ENCODE data around the gene FBLL1. TPM values are rescaled to one million over a fixed set of nuclear protein-coding genes. Genes with fewer than 3 reads are reported as not detected.
"Not testable (repeated sequence)": the region's sequence is repeated elsewhere in the genome, so short reads cannot be mapped to it uniquely, and the experiment has no call there.

The FBLL1 gene
- total RNA-seq, 2 donors from 2014 or later, result 0.37 TPM; not detected in 1

DNA sequence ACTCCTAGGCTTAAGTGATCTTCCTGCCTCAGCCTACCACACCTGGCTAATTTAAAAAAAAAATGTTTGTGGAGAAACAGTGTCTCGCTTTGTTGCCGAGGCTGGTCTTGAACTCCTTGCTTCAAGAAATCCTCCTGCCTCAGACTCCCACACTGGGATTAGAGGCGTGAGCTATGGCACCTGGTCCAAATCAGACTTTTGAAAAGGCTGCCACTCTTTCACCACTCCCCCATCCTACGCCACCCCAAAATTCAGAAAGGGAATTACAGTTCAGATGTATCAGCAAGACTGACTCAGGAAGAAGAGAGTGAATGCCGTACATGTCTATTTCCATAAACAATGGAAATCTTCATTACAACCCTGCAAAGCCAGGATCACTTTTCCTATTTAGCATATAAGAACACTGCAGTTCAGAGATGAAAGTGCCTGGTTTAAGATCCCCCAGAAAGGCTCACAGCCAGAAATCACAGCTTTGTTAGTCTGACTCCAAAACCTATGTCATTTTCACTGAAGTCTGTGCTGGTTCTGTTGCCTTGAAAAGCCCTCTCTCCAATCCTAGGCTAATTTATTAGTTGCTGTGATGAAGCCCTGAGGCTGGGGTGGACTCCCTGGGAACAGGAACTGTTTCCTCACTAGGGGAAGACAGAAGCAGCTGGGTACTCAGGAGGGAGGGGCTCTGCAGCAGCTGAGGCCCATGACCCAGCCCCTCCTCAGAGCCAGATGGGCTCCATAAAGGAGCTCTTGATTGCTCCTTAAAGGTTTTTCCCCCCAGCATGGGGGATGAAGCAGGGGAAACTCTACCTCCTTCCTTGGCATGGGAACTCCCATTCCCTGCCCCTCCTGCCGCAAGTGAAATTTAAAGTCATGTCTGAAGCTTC, 3.1 kb downstream of the FBLL1 start:
- no peak for DNase-seq (ENCODE audit: low spot score in 2 of 2)
- Mint-ChIP-seq H3K27ac (no peak overlapping the region), H3K9me3 (peaks cover 0 to 12% of the 10 kb centered on the region in 2 donors), H3K36me3 (peaks cover 14 to 16% of the 10 kb centered on the region in 2 donors)
- ATAC-seq, result no peak

GRCh38 chr5:168534351-168534750, 5.2 kb downstream of the FBLL1 start:
- not testable (repeated sequence) for H3K9me3 Mint-ChIP-seq; DNase-seq (ENCODE audit: low spot score in 2 of 2); ATAC-seq; H3K27ac Mint-ChIP-seq; H3K36me3 Mint-ChIP-seq

DNA sequence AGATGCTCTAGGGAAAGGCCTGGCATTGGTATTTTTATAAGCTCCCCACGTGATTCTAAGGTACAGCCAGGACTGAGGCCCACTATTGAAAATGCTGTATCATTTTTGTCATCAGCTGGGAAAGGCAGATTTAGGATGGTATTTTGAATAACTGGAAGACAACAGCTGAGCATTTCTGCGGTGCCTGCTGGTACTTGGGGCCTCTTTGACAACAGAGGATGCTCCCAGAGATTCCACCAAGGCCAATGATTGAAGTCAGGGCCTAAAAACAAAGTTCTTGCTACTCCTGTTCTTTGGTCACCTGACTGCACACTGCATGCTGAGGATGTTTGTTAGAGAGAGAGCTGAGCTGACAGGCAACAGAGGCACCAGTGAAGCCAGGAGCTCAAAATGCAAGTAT, 8.1 kb downstream of the FBLL1 start:
- ATAC-seq, result no peak
- peaks cover 0 to 5% of the 10 kb centered on the region in 2 donors for H3K9me3 Mint-ChIP-seq
- H3K36me3 Mint-ChIP-seq, result no peaks in the 10 kb centered on the region
- no peak overlapping the region for H3K27ac Mint-ChIP-seq
- no peak for DNase-seq (ENCODE audit: low spot score in 2 of 2)

DNA sequence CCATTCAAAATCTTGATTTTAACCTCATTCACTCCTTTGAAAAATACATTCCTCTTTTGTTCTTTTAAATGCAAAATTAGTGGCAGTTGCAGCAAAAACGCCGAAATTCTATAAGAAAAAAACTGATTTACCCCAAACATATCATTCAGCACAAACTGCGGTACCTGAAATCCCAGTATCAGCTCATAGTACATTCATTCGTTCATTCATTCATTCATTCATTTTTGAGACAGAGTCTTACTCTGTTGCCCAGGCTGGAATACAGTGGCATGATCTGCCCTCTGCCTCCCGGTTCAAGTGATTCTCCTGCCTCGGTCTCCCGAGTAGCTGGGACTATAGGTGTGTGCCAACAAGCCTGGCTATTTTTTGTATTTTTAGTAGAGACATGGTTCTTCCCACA, 20.4 kb downstream of the FBLL1 start:
- no peak for ATAC-seq
- no peak for DNase-seq (ENCODE audit: low spot score in 2 of 2)
- Mint-ChIP-seq H3K9me3 (peaks cover 0 to 4% of the 10 kb centered on the region in 2 donors), H3K27ac (no peak overlapping the region), H3K36me3 (peaks cover 21 to 52% of the 10 kb centered on the region in 2 donors)

DNA sequence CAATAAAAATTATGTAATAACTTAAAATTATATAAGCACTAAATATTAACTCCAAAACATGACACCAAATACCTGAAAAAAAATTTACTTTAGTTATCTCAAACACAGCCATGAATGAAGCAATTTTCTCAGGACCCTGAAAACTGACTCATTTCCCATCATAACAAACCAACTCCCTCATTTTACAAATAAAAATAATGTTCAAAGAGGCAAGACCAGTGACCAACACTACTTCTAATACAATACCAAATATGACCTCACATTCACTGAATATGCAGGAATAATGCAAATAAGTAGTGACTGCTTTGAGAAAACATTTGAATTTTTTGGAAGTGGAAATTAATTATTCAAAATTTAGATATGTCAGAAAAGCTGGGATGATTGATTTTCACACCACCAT, 21.6 kb downstream of the FBLL1 start:
- DNase-seq (ENCODE audit: low spot score in 2 of 2) (no peak), ATAC-seq (no peak)
- Mint-ChIP-seq H3K27ac (no peak overlapping the region), H3K9me3 (no peaks in the 10 kb centered on the region), H3K36me3 (peaks cover 21 to 55% of the 10 kb centered on the region in 2 donors)

DNA sequence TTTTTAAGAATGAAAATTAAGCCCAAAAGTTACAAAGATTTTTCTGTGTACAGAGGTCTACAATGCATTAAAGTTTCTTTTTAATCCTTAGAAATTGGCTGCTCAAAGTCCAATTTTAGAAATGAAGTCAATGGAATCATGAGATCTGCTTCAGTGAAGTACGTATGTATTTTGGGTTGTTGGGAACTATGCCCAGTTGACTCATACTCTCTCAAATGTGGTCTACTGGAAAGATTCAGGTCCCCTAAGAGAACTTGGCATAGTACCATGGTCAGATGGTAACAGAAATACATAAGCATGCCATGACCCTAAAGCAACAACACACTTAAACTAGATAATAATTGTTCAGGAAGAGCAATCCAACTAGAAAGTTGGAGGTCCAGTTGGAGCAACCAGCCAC, 23.0 kb downstream of the FBLL1 start:
- no peaks in the 10 kb centered on the region for H3K9me3 Mint-ChIP-seq
- no peak for ATAC-seq
- peaks cover 25 to 67% of the 10 kb centered on the region in 2 donors for H3K36me3 Mint-ChIP-seq
- H3K27ac Mint-ChIP-seq, result no peak overlapping the region
- DNase-seq (ENCODE audit: low spot score in 2 of 2), result no peak

- no peak overlapping the region for H3K27ac Mint-ChIP-seq
- ATAC-seq, result no peak
- peaks cover 19 to 63% of the 10 kb centered on the region in 2 donors for H3K36me3 Mint-ChIP-seq
- no peak for DNase-seq (ENCODE audit: low spot score in 2 of 2)
- H3K9me3 Mint-ChIP-seq, result no peaks in the 10 kb centered on the region
Observed at GRCh38 chr5:168553377-168554130, 24.4 kb downstream of the FBLL1 start.

- ATAC-seq, result no peak
Observed at GRCh38 chr5:168557389-168557788, 28.3 kb downstream of the FBLL1 start.

DNA sequence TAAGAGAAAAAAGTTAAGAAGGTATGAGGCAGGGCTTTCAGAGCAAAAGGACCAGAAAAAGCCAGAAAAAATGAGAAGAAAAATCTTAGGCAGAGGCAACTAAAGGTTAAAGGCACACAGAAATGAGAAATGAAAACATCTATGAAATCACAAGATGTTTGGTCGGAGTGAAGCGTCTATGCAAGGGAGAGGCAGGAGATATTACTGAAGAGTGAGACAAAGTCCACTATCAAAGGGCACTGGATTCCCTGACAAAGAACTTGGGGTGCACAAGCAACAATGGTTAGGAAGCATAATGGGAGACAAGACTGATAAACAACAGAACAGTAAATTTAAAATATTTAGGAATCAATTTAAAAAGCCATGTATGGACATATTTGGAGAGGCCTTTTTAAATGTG, 33.2 kb downstream of the FBLL1 start:
- Mint-ChIP-seq H3K36me3 (peaks cover 11 to 29% of the 10 kb centered on the region in 2 donors), H3K9me3 (no peaks in the 10 kb centered on the region), H3K27ac (no peak overlapping the region)
- DNase-seq (ENCODE audit: low spot score in 2 of 2) (no peak), ATAC-seq (no peak)

More at GRCh38 chr5:168557389-168557788, 28.3 kb downstream of the FBLL1 start:
- DNase-seq (ENCODE audit: low spot score in 2 of 2), result no peak
- Mint-ChIP-seq H3K9me3 (no peaks in the 10 kb centered on the region), H3K27ac (no peak overlapping the region), H3K36me3 (peaks cover 25 to 57% of the 10 kb centered on the region in 2 donors)

DNA sequence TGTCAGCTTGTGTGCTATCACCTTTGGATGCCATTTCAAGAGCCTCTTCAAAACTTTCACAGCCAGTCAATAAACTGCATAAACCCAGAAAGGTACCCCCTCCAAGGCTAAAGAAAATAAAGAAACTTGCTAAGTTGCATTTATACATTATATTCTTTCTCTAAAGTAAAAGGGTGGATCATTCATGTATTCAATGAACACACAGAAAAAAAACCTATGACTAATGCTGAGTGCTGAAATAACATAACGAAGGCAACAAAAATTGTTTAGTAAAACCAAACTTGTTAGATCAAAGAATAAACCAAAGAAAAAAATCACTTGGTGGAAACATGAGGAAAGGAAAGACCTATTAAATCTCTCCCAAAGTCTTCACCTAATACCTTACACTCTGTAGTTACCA, 34.9 kb downstream of the FBLL1 start:
- no peak for DNase-seq (ENCODE audit: low spot score in 2 of 2)
- H3K27ac Mint-ChIP-seq, result no peak overlapping the region
- H3K36me3 Mint-ChIP-seq, result peaks cover 15 to 36% of the 10 kb centered on the region in 2 donors
- ATAC-seq, result no peak
- H3K9me3 Mint-ChIP-seq, result no peaks in the 10 kb centered on the region

DNA sequence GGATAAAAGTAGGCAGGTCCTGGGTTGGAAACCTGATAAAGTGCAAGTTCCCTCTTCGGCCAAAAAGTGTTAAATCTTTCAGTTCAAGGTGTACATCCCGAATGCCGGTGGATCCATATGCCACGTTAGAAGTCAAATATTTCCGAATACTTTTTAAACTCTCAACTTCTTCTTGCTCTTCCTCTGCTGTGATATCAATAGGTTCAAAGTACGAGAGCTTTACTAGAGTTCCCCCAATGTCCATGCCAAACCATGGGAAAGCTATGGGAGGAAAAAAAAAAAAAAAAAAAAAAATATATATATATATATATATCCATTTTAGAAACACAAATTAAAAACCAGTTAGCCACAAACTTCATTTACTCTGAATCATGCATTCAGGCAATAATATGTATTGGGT, 39.6 kb downstream of the FBLL1 start:
- ATAC-seq (no peak), DNase-seq (ENCODE audit: low spot score in 2 of 2) (no peak)
- Mint-ChIP-seq H3K27ac (no peak overlapping the region), H3K9me3 (no peaks in the 10 kb centered on the region), H3K36me3 (peaks cover 4 to 27% of the 10 kb centered on the region in 2 donors)

GRCh38 chr5:168570490-168571328, 41.6 kb downstream of the FBLL1 start:
- no peak for ATAC-seq
- Mint-ChIP-seq H3K36me3 (peaks cover 4 to 36% of the 10 kb centered on the region in 2 donors), H3K27ac (no peak overlapping the region), H3K9me3 (no peaks in the 10 kb centered on the region)
- DNase-seq (ENCODE audit: low spot score in 2 of 2), result no peak

GRCh38 chr5:168573663-168574062, 44.6 kb downstream of the FBLL1 start:
- DNase-seq (ENCODE audit: low spot score in 2 of 2); H3K27ac Mint-ChIP-seq; H3K9me3 Mint-ChIP-seq; ATAC-seq: not testable (repeated sequence)
- peaks cover 13 to 34% of the 10 kb centered on the region in 2 donors for H3K36me3 Mint-ChIP-seq

DNA sequence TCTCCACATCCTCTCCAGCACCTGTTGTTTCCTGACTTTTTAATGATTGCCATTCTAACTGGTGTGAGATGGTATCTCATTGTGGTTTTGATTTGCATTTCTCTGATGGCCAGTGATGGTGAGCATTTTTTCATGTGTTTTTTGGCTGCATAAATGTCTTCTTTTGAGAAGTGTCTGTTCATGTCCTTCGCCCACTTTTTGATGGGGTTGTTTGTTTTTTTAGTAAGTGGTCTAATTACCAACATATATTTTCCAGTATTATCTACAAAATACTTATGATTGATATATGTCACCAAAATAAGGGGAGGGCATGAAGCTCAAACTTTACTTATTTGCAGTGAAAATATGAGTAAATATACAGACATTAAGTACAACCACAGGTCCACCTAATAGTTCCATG, 45.1 kb downstream of the FBLL1 start:
- not testable (repeated sequence) for DNase-seq (ENCODE audit: low spot score in 2 of 2); ATAC-seq; H3K27ac Mint-ChIP-seq; H3K9me3 Mint-ChIP-seq
- peaks cover 14 to 36% of the 10 kb centered on the region in 2 donors for H3K36me3 Mint-ChIP-seq

DNA sequence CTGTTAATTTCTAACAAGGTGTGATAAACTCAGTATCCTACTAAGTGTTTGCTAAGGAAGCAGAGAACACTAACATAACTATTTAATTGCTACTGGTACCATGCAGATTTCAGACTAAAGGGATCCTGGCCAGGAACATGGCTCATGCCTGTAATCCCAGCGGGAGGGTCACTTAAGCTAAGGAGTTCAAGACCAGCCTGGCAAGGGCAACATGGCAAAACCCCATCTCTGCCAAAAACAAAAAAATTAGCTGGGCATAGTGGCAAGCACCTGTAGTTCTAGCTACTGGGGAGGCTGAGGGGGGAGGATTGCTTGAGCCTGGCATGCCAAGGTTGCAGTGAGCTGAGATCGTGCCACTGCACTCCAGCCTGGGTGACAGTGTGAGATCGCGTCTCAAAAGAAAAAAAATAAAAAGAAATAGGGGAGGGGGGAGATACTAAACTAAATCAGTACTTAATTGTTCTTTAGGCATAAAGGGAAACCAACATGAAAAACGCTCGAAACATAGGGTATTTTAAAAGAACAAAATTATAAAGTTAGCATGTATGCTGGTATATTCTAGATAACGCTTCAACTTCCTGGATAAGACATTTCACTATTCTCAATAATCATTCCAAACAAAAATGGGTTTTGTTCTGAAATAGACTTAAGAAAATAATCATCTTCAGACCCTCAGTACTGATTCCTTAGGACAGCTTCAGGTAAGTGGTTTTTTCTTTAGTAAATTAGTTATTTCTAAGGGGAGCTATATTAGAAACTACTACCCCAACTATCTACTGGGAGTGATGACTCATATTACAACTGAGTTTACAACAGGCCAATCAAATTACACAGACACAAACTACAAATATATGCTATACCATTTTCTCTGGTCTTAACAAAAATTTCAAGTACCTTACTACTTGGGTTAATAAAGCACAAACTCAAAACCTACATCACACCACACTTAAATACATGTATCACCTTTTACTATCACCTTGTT, 46.6 kb downstream of the FBLL1 start:
- no peaks in the 10 kb centered on the region for H3K9me3 Mint-ChIP-seq
- H3K36me3 Mint-ChIP-seq, result peaks cover 20 to 36% of the 10 kb centered on the region in 2 donors
- ATAC-seq (no peak), DNase-seq (ENCODE audit: low spot score in 2 of 2) (no peak)
- H3K27ac Mint-ChIP-seq, result no peak overlapping the region

Measured in activated naive CD4-positive, alpha-beta T cell treated with anti-CD3 and anti-CD28 coated beads, Interleukin-2, amount 50 U/mL, for 72 hours (primary cell).